Body of pancreas (tissue), 4 donors: Measurements from ENCODE around the gene ACTG2. TPM values are rescaled to one million over a fixed set of nuclear protein-coding genes. Genes with fewer than 3 reads are reported as not detected.

Experiments used
- ATAC-seq: fragments of 150-250 bp; one replicate; pipeline ENCODE4 v1.9.1; 2016
- DNase-seq, 4 donors: peaks; one replicate each; pipeline ENCODE4 v3.0.0-alpha.2; 2019
- H3K27ac ChIP-seq, 4 donors: fragments of 200-600 bp; sonication (generic); 1 replicate in 3 of 4; 2 replicates in 1 of 4; pipeline versions ENCODE4 v1.5.1 to v1.6.1; 2016 to 2019; ENCODE audit warnings: mild to moderate bottlenecking in 1 of 4, mixed read lengths in 1 of 4, moderate library complexity in 1 of 4
- H3K27me3 ChIP-seq, 2 donors: fragments of 200-600 bp; sonication (generic); one replicate each; pipeline ENCODE4 v1.6.0; 2016; ENCODE audit warnings: mild to moderate bottlenecking in 1 of 2
- H3K36me3 ChIP-seq, 2 donors: fragments of 200-600 bp; sonication (generic); replicated peaks in 1 of 2; 2 replicates each; pipeline ENCODE4 v1.5.1; 2016; ENCODE audit warnings: low read depth in 2 of 2; ENCODE audit not compliant: insufficient read depth in 1 of 2
- H3K4me1 ChIP-seq: fragments of 200-600 bp; sonication (generic); one replicate; pipeline ENCODE4 v1.6.0; 2016
- H3K4me3 ChIP-seq, 2 donors: fragments of 200-600 bp; sonication (generic); 1 replicate in 1 of 2; 2 replicates in 1 of 2; pipeline ENCODE4 v1.5.1; 2016 to 2019
- H3K9me3 ChIP-seq, 3 donors: fragments of 200-600 bp; sonication (generic); 1 replicate in 2 of 3; 2 replicates in 1 of 3; pipeline ENCODE4 v1.5.1; 2016
- CTCF ChIP-seq, 7 experiments: fragments of 450-650 bp in 4 of 7; fragments of 200-600 bp in 3 of 7; sonication (generic) in 3 of 7; IDR thresholded peaks; one replicate each; pipeline ENCODE4 v1.5.1; 2016 to 2019; ENCODE audit warnings: antibody characterized with exemption in 7 of 7
- POLR2A ChIP-seq, 3 donors: fragments of 450-650 bp; IDR thresholded peaks; one replicate each; pipeline ENCODE4 v1.6.1; 2016; ENCODE audit warnings: antibody characterized with exemption in 3 of 3, mild to moderate bottlenecking in 2 of 3
- WGBS, 2 donors: methylation state at CpG; one replicate each; pipeline ENCODE4 v1.1.5; 2017; 5-methylcytosine and 5-hydroxymethylcytosine counted together
- intact Hi-C: fragments of 100-400 bp; cut with DNase I; formaldehyde crosslinking; loops from one replicate; pipeline ENCODE4 v1.15.1; 2023
- small RNA-seq: library from RNA; depleted of rRNA; stranded (forward); fragments of <200 nt; gene quantifications from one replicate; pipeline ENCODE3, GENCODE V24; 2016
- total RNA-seq, 2 donors: library from RNA; depleted of rRNA; stranded (reverse); fragments of >200 nt; gene quantifications; one replicate each; pipeline ENCODE4 v1.1.0, GENCODE V29; 2016

Gene ACTG2
- total RNA-seq, 2 donors from 2014 or later = 0.52 to 1.3 TPM

DNA sequence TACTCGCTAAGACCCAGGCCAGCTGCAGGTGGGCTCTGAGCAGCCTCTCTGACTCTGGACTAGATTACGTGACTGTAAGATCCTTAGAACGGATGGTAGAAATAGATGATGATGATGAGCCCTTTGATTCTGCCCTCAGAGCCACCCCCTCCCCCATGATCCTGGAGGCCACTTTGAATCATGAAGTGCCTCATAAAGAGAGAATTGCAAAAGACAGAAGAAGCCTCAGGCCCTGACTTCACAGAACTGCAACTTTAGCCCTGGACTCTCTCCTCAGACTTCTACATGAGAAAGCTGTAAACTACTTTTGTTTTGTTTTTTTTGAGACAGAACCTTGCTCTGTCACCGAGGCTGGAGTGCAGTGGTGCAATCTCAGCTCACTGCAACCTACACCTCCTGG, 76.5 kb downstream of the ACTG2 start:
- no peak for ATAC-seq
- TF ChIP-seq POLR2A (IDR thresholded peaks at IDR 0.05) = no peak
- no peak for TF ChIP-seq CTCF (IDR thresholded peaks at IDR 0.05)
- Histone ChIP-seq H3K27ac (no peak overlapping the region), H3K4me3 (no peak overlapping the region), H3K4me1 (peaks cover 18% of the 10 kb centered on the region), H3K27me3 (no peaks in the 10 kb centered on the region), H3K9me3 (no peaks in the 10 kb centered on the region), H3K36me3 (no peaks in the 10 kb centered on the region)
- 82 to 86% methylated on average over 4 of the region's 4 CpGs for WGBS, 2 donors
- DNase-seq = no peak
- intact Hi-C loops = no loop called here

Small RNAs within 50 kb of the gene (small RNA-seq; reads per million reads assigned to genes)
- gene RNA5SP97 = not detected

Other genes starting within 250 kb of the ACTG2 start
- 10 to 100 TPM; 12.5 to 14.5 TPM for gene TPRKB, start 155.7 kb upstream of the ACTG2 start, total RNA-seq
- gene DUSP11, start 112.9 kb upstream of the ACTG2 start, total RNA-seq = 10 to 100 TPM; 10.9 to 13.7 TPM
- not detected for gene C2orf78, start 108.8 kb upstream of the ACTG2 start, total RNA-seq
- 10 to 100 TPM in 1 of 2 donors, 1 to 10 TPM in 1; 9.2 to 10.4 TPM for gene STAMBP, start 64.0 kb upstream of the ACTG2 start, total RNA-seq
- 10 to 100 TPM; 13.2 to 16.1 TPM for gene DGUOK, start 33.9 kb downstream of the ACTG2 start, total RNA-seq
- 1 to 10 TPM; 6.7 to 7.3 TPM for gene TET3, start 91.9 kb downstream of the ACTG2 start, total RNA-seq